NCI-H774 (cell line): ENCODE measurements around the gene SPTLC1.
"Not testable (repeated sequence)": the region's sequence is repeated elsewhere in the genome, so short reads cannot be mapped to it uniquely, and the experiment has no call there.

ENCODE experiments used
- DNase-seq: peaks from one replicate; lab custom pipeline; 2025; lab: John Stamatoyannopoulos, UW

Gene SPTLC1

GRCh38 chr9:92032891-92033290 lies 82.3 kb downstream of the SPTLC1 start:
- no peak for DNase-seq

GRCh38 chr9:92030367-92030766 lies 84.8 kb downstream of the SPTLC1 start:
- DNase-seq = no peak

DNA sequence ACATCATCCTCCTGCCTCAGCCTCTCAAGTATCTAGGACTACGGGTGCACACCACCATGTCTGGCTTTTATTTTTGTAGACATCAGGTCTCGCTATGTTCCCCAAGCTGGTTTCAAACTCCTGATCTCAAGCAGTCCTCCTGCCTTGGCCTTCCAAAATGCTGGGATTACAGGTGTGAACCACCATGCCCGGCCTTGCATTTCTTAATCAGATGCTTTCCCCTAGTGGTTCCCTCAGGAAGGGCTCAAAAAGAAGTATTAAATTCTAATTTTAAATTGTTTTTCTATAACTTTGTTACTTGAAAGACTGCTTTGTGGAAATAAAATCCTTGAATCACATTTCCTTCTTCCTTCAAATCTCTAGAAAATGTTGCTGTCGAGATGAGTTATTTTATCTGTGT lies 85.7 kb downstream of the SPTLC1 start:
- no peak for DNase-seq

GRCh38 chr9:92026206-92027002 lies 88.8 kb downstream of the SPTLC1 start:
- DNase-seq = no peak

DNA sequence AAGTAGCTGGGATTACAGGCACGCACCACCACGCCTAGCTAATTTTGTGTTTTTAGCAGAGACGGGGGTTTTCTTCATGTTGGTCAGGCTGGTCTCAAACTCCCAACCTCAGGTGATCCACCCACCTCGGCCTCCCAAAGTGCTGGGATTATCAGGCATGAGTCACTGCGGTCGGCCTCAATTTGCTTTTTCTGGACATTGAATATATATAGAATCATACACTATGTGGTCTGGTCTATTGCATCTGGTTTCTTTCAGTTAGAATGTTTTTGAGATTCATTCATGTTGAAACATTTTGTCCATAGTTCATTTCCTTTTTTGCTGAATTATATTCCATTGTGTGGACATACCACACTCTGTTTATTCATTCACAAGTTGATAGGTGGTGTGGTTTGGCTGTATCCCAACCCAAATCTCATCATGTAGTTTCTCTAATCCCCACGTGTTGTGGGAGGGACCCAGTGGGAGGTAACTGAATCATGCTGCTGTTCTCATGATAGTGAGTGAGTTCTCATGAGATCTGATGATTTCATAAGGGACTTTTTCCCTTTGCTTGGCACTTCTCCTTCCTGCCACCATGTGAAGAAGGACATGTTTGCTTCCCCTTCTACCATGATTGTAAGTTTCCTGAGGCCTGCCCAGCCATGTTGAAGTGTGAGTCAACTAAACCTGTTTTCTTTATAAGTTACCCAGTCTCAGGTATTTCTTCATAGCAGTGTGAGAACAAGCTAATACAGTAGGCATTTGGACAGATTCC lies 93.2 kb downstream of the SPTLC1 start:
- not testable (repeated sequence) for DNase-seq

GRCh38 chr9:92019658-92020057 lies 95.6 kb downstream of the SPTLC1 start:
- no peak for DNase-seq

DNA sequence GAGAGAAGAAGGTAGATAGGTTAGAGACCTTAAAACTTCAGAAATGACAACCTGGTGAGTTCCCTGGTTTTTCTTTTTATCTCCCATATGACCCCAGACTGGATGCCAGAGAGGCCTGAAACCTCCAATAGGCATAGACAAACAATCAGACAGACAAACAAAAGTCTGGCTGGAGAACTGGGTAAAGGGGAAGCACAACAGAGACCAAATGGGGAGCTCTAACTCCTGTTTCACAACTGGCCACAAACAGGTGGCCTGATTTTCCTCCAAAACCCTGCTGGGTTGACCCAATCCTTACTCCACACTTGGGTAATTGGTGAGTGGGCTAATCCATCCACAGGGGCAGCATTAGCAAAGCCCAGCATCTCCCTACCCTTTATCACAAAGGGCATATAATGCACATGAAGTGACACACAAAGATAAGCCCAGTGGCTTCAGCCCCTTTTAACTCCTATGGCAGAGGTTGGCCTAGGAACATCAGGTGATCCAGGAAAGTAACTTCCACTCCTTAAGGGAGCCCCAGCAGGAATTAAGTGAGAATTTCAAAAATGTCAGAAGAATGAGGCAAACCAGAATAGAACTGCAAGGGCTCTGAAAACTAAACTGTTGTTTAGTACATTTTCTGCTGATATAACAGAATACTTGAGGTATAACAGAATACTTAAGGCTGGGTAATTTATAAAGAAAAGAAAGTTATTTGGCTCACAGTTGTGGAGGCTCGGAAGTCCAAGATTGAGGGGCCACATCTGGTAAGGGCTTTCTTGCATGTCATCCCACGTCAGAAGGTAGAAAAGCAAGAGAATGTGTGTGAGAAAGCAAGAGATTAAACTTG lies 104.3 kb downstream of the SPTLC1 start:
- no peak for DNase-seq

DNA sequence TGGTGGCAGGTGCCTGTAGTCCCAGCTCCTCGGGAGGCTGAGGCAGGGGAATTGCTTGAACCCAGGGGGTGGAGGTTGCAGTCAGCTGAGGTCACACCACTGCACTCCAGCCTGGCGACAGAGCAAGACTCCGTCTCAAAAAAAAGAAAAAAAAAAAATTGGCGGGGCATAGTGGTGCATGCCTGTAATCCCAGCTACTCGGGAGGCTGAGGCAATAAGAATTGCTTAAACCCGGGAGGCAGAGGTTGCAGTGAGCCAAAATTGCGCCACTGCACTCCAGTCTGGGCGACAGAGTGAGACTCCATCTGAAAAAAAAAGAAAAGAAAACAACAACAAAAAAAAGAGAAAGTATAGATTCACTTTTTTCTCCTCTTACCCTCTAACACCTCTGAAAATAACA lies 105.0 kb downstream of the SPTLC1 start:
- not testable (repeated sequence) for DNase-seq

GRCh38 chr9:92008041-92008440 lies 107.2 kb downstream of the SPTLC1 start:
- no peak for DNase-seq

- no peak for DNase-seq
Measured at GRCh38 chr9:92004045-92004392, 111.2 kb downstream of the SPTLC1 start.

DNA sequence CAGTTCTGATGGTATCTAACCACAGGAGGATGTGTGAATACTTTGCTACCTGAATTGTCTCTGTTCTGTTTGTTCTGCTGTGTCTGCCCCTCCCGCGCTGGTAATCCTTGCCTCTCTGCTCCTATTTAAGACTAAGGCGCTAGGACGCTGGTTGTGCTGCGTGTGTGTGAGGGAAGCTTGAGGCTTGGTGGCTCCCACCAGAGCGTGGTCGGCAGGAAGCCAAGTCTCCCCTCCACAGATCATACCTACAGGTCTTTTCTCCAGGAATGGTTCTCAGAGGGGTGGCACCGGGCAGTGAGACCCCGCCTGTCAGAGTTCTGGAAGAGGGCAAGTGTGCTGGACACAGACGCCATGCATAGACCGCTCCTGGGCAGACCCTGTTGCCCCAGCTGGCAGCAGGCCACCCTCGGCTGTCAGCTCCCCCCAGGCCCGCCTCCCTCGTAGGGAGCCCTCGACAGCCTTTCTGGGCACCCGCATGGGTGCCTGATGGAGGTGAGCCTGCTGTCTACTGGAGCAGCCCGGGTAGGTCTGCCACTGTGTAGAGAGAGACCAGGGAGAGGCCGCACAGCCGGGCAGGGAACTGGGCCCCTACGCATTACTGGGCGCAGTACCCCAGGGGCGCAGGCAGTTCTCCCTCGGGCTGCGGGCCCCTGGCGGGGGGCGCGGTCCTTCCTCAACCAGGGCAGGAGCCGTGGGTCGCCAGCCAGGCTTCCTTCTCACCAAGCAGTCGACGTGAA lies 111.7 kb downstream of the SPTLC1 start:
- DNase-seq = no peak

DNA sequence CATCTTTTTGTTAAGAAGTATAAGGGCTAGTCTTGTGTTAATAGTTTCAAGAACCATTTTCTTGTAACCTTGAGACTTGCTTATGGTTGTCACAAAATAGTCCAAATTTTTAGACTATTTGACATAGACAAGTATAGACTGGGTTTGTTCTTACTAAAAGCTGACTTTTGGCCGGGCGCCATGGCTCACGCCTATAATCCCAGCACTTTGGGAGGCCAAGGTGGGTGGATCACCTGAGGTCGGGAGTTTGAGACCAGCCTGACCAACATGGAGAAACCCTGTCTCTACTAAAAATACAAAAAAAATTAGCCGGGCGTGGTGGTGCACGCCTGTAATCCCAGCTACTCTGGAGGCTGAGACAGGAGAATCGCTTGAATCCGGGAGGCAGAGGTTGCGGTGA lies 113.3 kb downstream of the SPTLC1 start:
- not testable (repeated sequence) for DNase-seq

- no peak for DNase-seq
Measured at GRCh38 chr9:92001244-92001643, 114.0 kb downstream of the SPTLC1 start.

GRCh38 chr9:91995000-91995655 lies 120.1 kb downstream of the SPTLC1 start:
- DNase-seq = no peak

GRCh38 chr9:91994422-91994821 lies 120.8 kb downstream of the SPTLC1 start:
- DNase-seq = peak; percentile 7

- no peak for DNase-seq
Measured at GRCh38 chr9:91992461-91993041, 122.7 kb downstream of the SPTLC1 start.

GRCh38 chr9:91991721-91992341 lies 123.4 kb downstream of the SPTLC1 start:
- no peak for DNase-seq

GRCh38 chr9:91986248-91986647 lies 129.0 kb downstream of the SPTLC1 start:
- DNase-seq = no peak

- DNase-seq = no peak
Measured at GRCh38 chr9:91985692-91986091, 129.5 kb downstream of the SPTLC1 start.
